8988T (cell line): Measurements from ENCODE around the gene FRZB.
"Not testable (repeated sequence)": the region's sequence is repeated elsewhere in the genome, so short reads cannot be mapped to it uniquely, and the experiment has no call there.

Experiments
- DNase-seq: peaks from one replicate; pipeline ENCODE4 v3.0.0; 2011

Gene FRZB, protein sequence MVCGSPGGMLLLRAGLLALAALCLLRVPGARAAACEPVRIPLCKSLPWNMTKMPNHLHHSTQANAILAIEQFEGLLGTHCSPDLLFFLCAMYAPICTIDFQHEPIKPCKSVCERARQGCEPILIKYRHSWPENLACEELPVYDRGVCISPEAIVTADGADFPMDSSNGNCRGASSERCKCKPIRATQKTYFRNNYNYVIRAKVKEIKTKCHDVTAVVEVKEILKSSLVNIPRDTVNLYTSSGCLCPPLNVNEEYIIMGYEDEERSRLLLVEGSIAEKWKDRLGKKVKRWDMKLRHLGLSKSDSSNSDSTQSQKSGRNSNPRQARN

DNA sequence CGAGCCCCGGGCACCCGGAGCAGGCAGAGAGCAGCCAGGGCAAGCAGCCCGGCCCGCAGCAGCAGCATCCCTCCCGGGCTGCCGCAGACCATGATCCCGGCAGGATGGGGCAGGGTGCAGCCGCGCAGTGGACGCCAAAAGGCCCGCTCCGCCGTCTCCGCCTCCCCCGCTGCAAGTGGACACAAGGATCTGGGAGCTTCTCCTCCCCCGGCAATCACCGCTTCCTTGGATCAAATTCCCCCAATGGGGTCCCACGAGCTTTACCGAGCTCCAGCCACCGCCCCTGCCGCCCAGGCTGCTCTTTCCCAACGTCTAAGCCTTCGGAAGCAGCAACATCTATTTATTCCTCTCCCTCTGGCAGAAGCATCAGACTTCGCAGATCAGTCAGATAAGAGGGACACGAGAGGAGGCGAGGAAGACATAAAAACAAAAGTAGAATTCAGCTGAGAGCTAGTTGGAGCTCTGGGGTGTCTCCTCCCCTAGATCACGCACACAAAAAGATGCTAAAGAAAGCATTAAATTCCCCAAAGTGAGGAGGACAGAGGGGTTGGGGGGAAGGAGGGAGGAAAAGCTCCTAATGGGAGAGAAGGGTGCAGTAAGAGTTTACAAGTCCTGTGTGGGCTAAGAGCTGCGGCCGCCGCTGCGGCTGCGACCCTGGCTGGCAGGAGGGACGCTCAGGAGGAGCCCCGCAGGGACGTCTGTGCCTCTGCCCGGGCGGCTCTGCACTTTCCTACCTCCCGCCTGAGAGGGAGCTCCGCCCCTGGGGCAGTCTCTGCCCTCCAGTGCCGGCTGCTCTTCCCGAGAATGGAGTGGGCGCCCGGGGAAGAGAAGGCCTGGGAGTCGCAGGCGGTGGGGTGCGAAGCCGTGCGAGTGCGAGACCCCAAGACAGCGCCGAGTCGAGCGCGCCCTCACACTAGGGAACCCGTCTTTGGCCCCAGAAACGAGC is at the start of gene FRZB:
Gene FRZB (minus strand): TSS at position 177 of the 946 bp plus-strand sequence. CDS start 85 bp downstream, at position 92.
- no peak for DNase-seq

DNA sequence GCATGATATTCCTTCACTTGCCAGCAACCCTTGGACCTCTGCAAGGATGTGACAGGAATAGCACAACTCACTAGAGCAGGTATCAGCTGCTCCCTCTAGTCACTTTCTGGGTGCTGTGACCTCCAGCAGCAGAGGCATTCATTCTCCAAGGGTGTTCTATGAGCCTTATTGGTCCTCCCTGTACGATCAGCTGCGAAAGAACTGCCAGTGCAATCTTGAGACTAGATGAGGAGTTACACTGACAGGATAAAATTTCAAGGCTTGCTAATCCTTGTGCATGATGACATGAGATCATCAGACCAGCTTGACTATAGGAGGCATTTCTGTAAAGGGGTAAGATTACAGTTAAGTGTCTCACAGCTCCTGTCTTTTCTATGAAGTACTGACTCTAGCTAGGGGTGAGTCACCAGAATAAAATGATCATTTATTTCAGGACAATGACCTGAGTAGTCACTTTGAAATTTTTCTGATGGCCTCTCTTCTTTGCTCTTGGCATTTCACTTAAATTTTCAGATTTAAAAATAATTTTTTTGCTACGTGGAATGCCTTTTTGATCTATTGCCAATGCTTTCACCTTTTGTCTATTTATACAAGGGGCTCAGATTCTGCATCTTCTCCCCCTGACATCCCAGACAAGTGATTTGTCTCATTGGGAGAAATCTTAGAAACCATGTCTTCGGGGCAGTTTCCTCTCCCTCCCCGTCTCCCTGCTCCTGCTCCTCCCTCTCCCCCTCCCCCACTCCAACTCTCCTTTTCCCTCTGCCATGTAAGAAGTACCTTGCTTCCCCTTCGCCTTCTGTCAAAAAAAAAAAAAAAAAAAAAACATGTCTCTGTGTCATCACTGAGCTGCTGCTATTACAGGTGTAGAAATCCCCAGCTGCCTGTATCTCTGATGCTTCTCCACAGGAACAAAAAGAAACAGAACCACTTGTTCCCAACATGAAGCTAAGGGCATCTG is 49.2 kb upstream of the FRZB start:
- no peak for DNase-seq

DNA sequence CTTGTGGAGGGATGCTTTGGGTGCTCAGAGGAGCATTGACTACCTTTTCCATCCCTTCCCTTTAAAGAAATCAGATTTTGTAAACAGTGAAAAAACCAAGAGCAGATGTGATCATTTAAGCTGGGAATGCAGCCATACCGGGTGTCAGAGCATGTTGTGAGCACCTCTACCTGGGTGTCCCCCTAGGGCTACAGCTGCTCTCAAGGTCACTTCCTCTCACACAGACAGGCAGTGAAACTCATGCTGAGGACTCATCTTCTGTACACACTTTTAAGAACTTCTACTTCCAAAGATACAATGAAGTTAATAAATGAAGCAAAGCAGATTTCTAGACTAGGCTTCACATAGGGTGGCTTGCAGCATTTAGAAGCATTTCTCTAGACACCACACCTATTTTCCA is 48.4 kb upstream of the FRZB start:
- no peak for DNase-seq

- no peak for DNase-seq
These were observed 46.6 kb upstream of the FRZB start for GRCh38 chr2:182913064-182913463.

DNA sequence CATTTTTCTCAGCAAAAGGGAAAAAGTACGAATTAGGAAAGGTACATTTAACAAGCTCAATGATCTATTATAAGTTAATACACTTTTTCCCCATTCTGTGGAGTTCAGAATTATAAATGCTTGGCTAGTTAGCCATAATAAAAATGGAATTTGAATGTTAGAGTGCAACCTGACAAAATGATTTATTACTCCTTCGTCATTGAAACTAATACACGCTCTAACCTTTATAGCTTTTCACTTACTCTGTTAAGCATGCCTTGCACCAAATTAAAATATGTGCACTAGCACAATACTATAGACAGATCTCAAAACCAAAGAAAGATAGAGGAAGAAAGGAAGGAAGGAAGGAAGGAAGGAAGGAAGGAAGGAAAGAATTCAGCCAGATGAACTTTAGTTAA is 46.1 kb upstream of the FRZB start:
- no peak for DNase-seq

DNA sequence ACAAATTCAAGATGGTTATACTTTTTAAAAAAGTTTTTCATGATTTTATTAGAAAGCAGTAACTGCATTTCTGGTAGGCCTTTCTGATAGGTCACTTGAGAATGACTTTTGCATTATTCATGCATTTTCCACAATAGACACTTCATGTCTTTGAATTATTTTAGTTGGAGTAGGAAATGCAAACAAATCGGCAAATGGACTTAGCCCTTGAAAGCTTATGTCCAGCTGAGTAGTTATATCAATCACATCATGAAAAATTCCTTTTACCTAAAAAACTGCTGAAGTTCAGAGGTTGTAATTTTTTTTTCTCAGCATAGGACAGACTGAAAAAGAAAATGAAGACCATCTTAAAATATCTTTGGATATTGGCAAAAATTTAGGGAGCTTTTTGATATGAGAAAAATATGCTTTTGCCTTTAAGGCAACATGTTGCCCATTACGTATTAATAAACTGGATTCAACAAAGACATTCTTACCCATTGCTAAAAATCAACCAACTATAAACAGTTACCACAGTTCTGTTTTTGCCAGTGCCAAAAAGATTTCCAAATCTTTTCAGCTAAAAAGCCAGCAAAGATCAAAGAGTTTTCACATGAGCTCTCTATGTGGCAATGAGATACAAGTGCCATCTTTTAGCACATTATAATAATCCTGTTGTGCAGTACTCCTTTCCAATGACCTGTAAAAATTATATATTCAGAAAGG is 45.5 kb upstream of the FRZB start:
- DNase-seq, result no peak

DNA sequence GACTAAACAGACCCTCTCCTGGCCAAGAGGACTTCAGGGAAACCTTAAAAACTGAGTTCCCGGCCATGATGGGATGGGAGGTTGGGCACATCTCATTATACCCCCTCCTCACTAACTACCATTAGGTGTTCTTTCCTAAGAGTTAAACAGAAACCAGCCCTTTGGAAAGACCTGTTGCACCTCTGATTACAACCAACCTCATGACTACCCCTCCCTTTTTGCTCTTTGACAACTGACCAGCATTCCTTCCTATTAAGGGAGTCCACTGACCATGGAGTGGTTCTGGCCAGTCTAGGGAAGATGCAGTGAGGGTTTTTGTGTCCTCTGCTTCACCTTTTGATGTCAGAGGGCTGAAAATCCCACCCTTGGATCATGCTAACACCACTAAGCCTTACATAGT is 44.5 kb upstream of the FRZB start:
- no peak for DNase-seq

DNA sequence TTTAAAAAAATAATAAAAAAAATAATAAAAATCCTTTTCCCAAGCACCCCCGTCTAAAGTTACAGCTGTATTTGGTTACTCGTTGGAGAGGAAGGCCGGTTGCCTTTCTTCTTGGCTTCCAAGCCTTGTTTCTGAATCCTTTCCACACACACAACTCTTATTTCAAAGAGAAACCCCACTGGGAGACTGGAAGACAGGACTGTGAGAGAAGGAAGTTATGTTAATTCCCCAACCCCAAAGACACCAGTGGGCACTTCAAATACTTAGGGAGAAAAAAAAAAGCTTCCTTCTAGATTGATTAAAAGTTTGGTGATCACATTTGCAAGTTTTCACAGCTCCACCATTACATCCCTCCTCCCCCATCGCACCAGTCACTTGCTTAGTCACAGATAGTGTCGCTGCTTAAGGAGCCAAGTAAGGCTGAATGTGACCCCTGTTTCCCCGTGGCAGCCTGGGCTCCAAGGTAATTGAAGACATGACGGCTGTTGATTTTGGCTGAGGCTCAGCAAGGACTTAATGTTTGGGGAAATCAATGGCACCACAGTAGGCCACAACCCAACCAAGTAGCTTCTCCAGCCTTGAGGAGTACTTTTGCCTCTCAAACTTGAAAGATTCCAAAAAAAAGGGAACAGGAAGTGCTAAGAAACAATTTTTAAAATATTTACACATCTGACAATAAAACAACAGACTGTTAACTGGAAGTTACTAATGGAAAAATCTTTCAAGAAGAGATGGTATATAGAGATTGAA is 40.8 kb upstream of the FRZB start:
- no peak for DNase-seq

DNA sequence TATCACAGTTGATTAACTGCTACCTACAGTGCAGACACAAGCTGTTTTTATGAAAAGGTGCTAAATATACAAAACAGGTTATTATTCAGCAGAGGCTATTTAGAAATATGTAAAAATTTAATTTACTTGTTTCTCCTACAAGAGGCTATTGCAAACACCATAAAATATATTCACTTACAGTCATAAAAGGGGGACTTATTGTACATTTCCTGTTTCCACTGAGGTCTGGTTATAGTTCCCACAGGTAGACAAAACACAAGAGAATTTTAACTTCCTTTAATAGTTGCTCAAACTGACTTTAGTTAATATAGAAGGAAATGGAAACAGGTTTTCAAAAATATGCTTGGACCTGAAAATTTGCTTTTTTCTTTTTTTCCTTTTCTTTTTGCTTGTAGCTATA is 40.0 kb upstream of the FRZB start:
- no peak for DNase-seq

DNA sequence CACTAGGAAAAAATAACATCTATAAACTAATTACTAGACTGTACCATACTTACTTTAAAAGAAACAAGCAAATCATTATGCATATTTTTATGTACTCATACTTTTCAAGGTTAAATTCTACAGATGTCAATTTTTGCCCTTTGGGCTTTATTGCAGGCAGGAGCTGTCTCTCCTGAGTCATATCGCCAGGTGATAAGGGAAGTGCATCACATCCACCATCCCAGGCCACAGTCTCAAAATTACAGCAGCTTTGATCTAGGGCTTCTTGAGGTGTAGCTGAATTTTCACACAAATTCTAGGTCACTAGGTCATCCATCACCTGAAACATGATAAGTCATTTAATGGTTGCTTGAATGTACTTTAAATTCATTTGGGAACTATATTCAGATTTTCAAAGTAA is 38.4 kb upstream of the FRZB start:
- DNase-seq, result no peak

DNA sequence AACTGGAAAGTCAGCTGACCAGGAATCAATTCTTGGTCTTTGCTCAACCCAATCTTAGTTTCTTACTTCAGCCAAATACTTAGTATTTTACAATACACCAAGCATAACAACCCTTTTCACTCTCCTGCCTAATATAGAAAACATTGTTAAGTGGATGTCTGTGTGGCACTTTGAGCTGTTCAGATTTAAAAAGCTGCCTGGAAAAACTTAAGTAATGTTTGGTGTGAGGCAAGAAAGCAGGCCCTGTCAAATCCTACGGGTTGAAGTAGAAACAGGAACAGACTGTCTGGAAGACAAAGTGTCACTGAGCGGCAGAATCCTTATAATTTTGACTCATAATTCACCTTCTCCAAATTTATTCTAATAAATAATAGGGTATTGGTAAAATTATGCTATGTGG is 37.1 kb upstream of the FRZB start:
- no peak for DNase-seq

GRCh38 chr2:182901748-182902147 is 35.3 kb upstream of the FRZB start:
- DNase-seq, result no peak

- no peak for DNase-seq
These were observed 32.3 kb upstream of the FRZB start for GRCh38 chr2:182898718-182899117.

DNA sequence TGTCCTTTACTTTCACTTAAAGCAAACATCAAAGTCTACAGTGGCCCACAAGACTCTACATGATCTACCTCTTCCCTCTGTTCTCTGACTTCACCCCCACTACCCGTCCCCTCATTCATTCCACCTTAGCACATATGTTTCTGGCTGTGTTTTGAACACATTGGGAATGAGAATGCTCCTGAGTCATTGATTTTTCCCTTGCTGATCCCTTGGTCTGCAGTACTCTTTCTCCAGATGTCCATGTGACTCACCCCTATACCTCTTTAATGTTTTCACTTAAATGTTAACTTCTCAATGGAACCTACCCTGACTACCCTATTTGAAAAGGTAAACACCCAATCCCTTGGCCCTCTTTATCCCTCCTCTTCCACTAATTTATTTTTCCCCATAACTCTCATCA is 30.7 kb upstream of the FRZB start:
- no peak for DNase-seq

- DNase-seq, result no peak
These were observed 29.4 kb upstream of the FRZB start for GRCh38 chr2:182895798-182896197.

DNA sequence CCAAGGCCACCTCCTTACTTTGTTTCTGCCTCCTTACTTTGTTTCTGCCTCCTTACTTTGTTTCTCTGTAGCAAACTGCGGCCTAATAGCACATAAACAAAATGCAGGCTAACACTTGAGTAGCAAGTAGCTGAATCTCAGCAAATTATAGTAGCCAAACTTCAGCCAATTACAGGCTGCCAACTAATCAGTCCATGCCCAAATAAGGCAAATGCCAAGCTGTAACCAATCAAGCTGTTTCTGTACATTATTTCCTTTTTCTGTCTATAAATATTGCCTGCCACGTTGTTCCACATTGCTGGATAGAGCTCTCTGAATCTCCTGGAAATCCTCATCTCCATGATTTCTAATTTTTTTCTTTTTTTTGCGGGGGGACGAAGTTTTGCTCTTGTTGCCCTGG is 28.7 kb upstream of the FRZB start:
- DNase-seq, result no peak

DNA sequence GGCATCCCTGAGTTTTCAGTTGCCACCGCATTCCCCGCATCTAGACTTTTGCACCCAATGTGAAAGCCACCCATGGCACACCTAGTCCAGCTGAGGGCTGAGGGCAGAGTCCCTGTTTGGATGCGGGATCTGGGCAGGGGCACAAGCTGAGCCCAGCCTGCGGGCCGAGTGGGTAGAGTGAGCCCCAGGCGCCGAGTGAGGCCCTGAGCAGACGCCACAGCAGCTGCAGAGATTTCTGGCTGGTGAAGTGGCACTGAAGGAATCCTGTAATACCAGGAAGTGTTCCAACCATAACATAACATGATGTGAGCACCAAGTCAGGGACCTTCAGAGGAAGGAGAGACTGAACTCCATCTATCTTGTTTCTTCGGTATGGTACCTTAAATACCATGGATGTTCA is 27.7 kb upstream of the FRZB start:
- no peak for DNase-seq

GRCh38 chr2:182893666-182894065 is 27.2 kb upstream of the FRZB start:
- no peak for DNase-seq

- not testable (repeated sequence) for DNase-seq
These were observed 26.6 kb upstream of the FRZB start for GRCh38 chr2:182893035-182893434.

- DNase-seq, result no peak
These were observed 25.2 kb upstream of the FRZB start for GRCh38 chr2:182891611-182892010.

DNA sequence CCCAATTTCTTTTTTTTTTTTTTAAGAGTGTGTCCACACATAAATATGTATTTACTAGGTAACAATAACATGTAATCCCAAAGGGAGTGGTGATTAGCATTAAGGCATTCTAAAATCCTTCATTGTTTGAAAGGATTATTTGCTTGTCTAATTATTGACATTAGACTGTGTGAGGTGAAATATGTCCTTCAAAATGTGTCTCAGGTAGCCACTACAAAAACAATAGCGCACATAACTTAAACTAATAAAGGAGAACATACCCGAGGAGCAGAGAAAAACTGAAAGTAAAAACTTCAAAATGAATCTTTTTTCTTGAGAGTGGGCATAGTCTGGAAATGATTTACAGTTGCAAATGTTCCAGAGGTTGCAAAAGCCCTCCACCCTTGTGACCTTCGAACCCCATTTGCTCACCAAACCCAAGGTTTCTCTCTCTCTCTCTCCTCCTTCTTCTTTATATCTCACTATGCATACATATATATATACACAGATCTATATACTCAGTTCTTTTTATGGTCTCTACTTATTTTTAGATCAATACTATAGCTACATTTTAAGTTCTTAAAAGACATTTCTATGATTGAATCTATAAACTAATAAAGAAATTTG is 24.4 kb upstream of the FRZB start:
- DNase-seq, result no peak
